K562 (cell line): ENCODE results near the gene MATN4. TPM values are rescaled to one million over a fixed set of nuclear protein-coding genes. Genes with fewer than 3 reads are reported as not detected.

ENCODE experiments used
- ATAC-seq: fragments of 200-7000 bp; cut with Tn5 transposase; 3 replicates; pipeline ENCODE4 v1.9.1; 2020; ENCODE audit warnings: moderate library complexity
- BruUV-seq: library from RNA; stranded (reverse); fragments of 400-500 nt; replicated peaks from 2 replicates; lab custom pipeline; 2021; lab: Mats Ljungman, UMichigan
- CTCF ChIA-PET: fragments of 300-600 bp; formaldehyde crosslinking; extraction: SDS; loops from one replicate; lab custom pipeline; 2021; ENCODE audit warnings: low intra/inter-chr PET ratio; lab: Yijun Ruan, JAX
- POLR2A ChIA-PET: fragments of 300-600, 350-650 bp; sonication (Branson Sonifier 250); formaldehyde crosslinking; extraction: SDS; loops from one replicate; lab custom pipeline; 2021; ENCODE audit warnings: antibody characterized with exemption, inconsistent platforms; lab: Yijun Ruan, JAX
- DNase-seq, 4 experiments: peaks; one replicate each; pipeline versions ENCODE4 v3.0.0 to v3.0.0-alpha.2; 2011 to 2018; ENCODE audit warnings: low spot score in 3 of 4, mixed read lengths in 3 of 4; ENCODE audit errors: extremely low read depth in 1 of 4
- FAIRE-seq: peaks from 2 replicates; lab custom pipeline; 2011; peaks lifted over from hg19 to GRCh38; lab: Jason Lieb, UNC
- H2AFZ ChIP-seq: 2 replicates; pipeline ENCODE4 v1.6.0; 2011; ENCODE audit warnings: low read depth, low read length, control low read depth, inconsistent platforms
- H3K27ac ChIP-seq: fragments of 200-600 bp; 3 replicates; pipeline ENCODE4 v1.8.0; 2011; ENCODE audit warnings: low read depth, mild to moderate bottlenecking, control low read depth, inconsistent platforms, low read length, moderate library complexity, mixed read lengths; ENCODE audit errors: extremely low read depth
- H3K27me3 ChIP-seq, 2 experiments: fragments of 300-600 bp in 1 of 2; 2 replicates in 1 of 2; 3 replicates in 1 of 2; pipeline versions ENCODE4 v1.6.0 to v1.8.0; 2011; ENCODE audit warnings: inconsistent platforms in 2 of 2, low read length in 2 of 2, mild to moderate bottlenecking in 1 of 2, mixed read lengths in 1 of 2, moderate library complexity in 1 of 2; ENCODE audit not compliant: control insufficient read depth in 2 of 2, insufficient read depth in 2 of 2
- H3K36me3 ChIP-seq: fragments of 300-600 bp; 3 replicates; pipeline ENCODE4 v1.8.0; 2011; ENCODE audit warnings: mild to moderate bottlenecking, low read length, inconsistent platforms; ENCODE audit not compliant: control insufficient read depth, insufficient read depth
- H3K4me1 ChIP-seq, 2 experiments: fragments of 200-600 bp in 1 of 2; replicated peaks in 1 of 2; 2 replicates in 1 of 2; 3 replicates in 1 of 2; pipeline versions ENCODE4 v1.5.1 to v1.8.0; 2011; ENCODE audit warnings: inconsistent platforms in 2 of 2, low read length in 2 of 2, mild to moderate bottlenecking in 1 of 2, mixed read lengths in 1 of 2, moderate library complexity in 1 of 2; ENCODE audit not compliant: control insufficient read depth in 2 of 2, insufficient read depth in 2 of 2
- H3K4me2 ChIP-seq: 2 replicates; pipeline ENCODE4 v1.6.1; 2011; ENCODE audit warnings: low read length, control low read depth, inconsistent platforms, mixed read lengths; ENCODE audit not compliant: insufficient read depth
- H3K4me3 ChIP-seq: fragments of 200-600 bp; sonication (generic), shearing (Covaris generic); 2 replicates; pipeline ENCODE4 v1.5.1; 2016; ENCODE audit warnings: control low read depth, inconsistent platforms
- H3K79me2 ChIP-seq: fragments of 200-600 bp; 3 replicates; pipeline ENCODE4 v1.8.0; 2011; ENCODE audit warnings: low read length, inconsistent platforms; ENCODE audit not compliant: control insufficient read depth, insufficient read depth
- H3K9ac ChIP-seq, 2 experiments: 2 replicates each; pipeline versions ENCODE4 v1.6.0 to v1.6.1; 2011; ENCODE audit warnings: low read depth in 2 of 2, low read length in 2 of 2, control low read depth in 1 of 2, inconsistent platforms in 1 of 2, mild to moderate bottlenecking in 1 of 2, mixed read lengths in 1 of 2; ENCODE audit not compliant: insufficient read depth in 1 of 2
- H3K9me1 ChIP-seq: one replicate; pipeline ENCODE4 v1.6.0; 2011; ENCODE audit warnings: inconsistent platforms, mild to moderate bottlenecking, low read length, moderate library complexity; ENCODE audit not compliant: control insufficient read depth, insufficient read depth
- H3K9me3 ChIP-seq: replicated peaks from 2 replicates; pipeline ENCODE4 v1.5.1; 2011; ENCODE audit warnings: low read depth, low read length, inconsistent platforms; ENCODE audit not compliant: control insufficient read depth, insufficient read depth
- H4K20me1 ChIP-seq: replicated peaks from 2 replicates; pipeline ENCODE4 v1.6.1; 2011; ENCODE audit warnings: low read length, inconsistent platforms, mixed read lengths; ENCODE audit not compliant: control insufficient read depth, insufficient read depth
- ARNT ChIP-seq, 2 experiments: fragments of 450-650 bp; IDR thresholded peaks; 2 replicates each; pipeline ENCODE4 v1.6.1; 2016; ENCODE audit warnings: mild to moderate bottlenecking in 1 of 2
- CREB5 ChIP-seq: fragments of 250-450 bp; sonication (Bioruptor Pico); IDR thresholded peaks from 2 replicates; pipeline ENCODE4 v1.5.0; 2020; ENCODE audit warnings: mild to moderate bottlenecking
- ILK ChIP-seq: fragments of 450-650 bp; IDR thresholded peaks from 2 replicates; pipeline ENCODE4 v1.6.1; 2016; ENCODE audit warnings: missing genetic modification characterization, low read depth, mild to moderate bottlenecking, missing compliant biosample characterization, moderate library complexity, borderline replicate concordance
- L3MBTL2 ChIP-seq: fragments of 450-650 bp; IDR thresholded peaks from 2 replicates; pipeline ENCODE4 v1.6.1; 2016; ENCODE audit warnings: mild to moderate bottlenecking, moderate library complexity
- PTRF ChIP-seq: fragments of 450-650 bp; IDR thresholded peaks from 2 replicates; pipeline ENCODE4 v1.6.1; 2016; ENCODE audit warnings: mild to moderate bottlenecking, missing genetic modification characterization, missing compliant biosample characterization
- TCF7L2 ChIP-seq: fragments of 150-350 bp; IDR thresholded peaks from 2 replicates; pipeline ENCODE4 v1.6.1; 2016; ENCODE audit warnings: low read depth, mild to moderate bottlenecking, low read length, moderate library complexity
- WGBS: fragments of 100-300 bp; shearing (Covaris generic); methylation state at CpG from one replicate; pipeline ENCODE4 v1.1.6; 2016; ENCODE audit warnings: low coverage, mixed read lengths; ENCODE audit not compliant: insufficient coverage; ENCODE audit errors: missing lambda C conversion rate; 5-methylcytosine and 5-hydroxymethylcytosine counted together
- in situ Hi-C: fragments of 300-500 bp; cut with MboI; formaldehyde crosslinking; loops from 4 replicates; pipeline ENCODE4 v1.15.0; 2018; ENCODE audit warnings: inconsistent platforms, mixed read lengths
- intact Hi-C: fragments of 100-400 bp; cut with micrococcal nuclease; formaldehyde crosslinking; loops from 2 replicates; pipeline ENCODE4 v1.14.2; 2022
- polyA plus RNA-seq, 8 experiments: library from polyadenylated mRNA; depleted of rRNA in 4 of 8; stranded (reverse) in 5 of 8; unstranded in 3 of 8; fragments of >200 nt; fragmentation: Nextera tagmentation in 2 of 8; fragmentation: Illumina TruSeq in 1 of 8; extraction: Ambion mirVana in 2 of 8; extraction: Trizol in 1 of 8; gene quantifications; 2 replicates each; pipeline versions ENCODE4 v1.2.1 to v1.2.3, GENCODE V29; 2011 to 2014; ENCODE audit warnings: inconsistent platforms in 1 of 8, missing spikeins in 1 of 8
- total RNA-seq, 7 experiments: library from RNA; depleted of rRNA in 6 of 7; stranded (reverse); fragments of >200 nt in 6 of 7; fragmentation: Illumina TruSeq in 2 of 7; extraction: Trizol in 2 of 7; gene quantifications; 2 replicates each; pipeline versions ENCODE4 v1.2.1 to v1.2.3, GENCODE V29; 2011 to 2021; ENCODE audit warnings: low replicate concordance in 1 of 7
- TF ChIP-seq, protein P1 (sequence below): sonication (generic); formaldehyde crosslinking; IDR thresholded peaks from 2 replicates; pipeline ENCODE4 v1.9.0; 2022; ENCODE audit warnings: mild to moderate bottlenecking, missing genetic modification reagents

The MATN4 gene
- total and polyA plus RNA-seq, 9 of the 15 experiments (the other 6 are each of a cell fraction or from before 2014, with no cell fraction given) = 0.09 TPM; not detected in 8

DNA sequence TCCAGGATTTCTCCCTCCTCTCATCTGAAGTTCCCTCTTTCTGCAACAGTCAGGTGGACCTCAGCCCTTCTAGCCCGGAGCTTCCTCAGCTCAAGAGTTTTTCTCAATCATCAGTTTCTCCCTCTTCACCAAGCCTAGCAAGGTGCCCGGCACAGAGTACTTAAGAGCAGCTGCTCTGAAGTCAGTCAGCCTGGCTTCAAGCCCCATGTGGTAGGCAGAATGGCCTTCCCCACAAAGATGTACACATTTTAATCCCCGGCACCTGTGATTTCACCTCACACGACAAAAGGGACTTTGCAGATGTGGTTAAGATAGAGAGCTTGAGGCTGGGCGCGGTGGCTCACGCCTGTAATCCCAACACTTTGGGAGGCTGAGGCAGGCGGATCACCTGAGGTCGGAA lies 16.6 kb downstream of the MATN4 start:
- BruUV-seq = no TSS peak
- intact Hi-C loops = loop anchor here (2.0 to 5.0 kb wide), 2 partner anchors 54 to 153 kb away; no protein-coding TSS in a partner anchor
- peaks cover 3% of the 10 kb centered on the region; the same call in 1 of the 2 replicates for H3K9me3 ChIP-seq
- ATAC-seq (no peak), DNase-seq (no peak), FAIRE-seq (no peak)
- no peak overlapping the region for H3K9ac ChIP-seq
- no peak overlapping the region for H3K4me3 ChIP-seq
- 7% methylated on average over 9 of the region's 9 CpGs for WGBS
- TF ChIP-seq TCF7L2 (no peak), PTRF (tag) (no peak), L3MBTL2 (no peak), ARNT (IDR thresholded peaks at IDR 0.05) (no peak), CREB5 (no peak), ILK (no peak)
- TF ChIP-seq, protein P1, sequence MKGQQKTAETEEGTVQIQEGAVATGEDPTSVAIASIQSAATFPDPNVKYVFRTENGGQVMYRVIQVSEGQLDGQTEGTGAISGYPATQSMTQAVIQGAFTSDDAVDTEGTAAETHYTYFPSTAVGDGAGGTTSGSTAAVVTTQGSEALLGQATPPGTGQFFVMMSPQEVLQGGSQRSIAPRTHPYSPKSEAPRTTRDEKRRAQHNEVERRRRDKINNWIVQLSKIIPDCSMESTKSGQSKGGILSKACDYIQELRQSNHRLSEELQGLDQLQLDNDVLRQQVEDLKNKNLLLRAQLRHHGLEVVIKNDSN = 0 out of 2 replicates have a peak, but pooled peaks have one; percentile 12
- in situ Hi-C loops = no loop called here
- no peak overlapping the region for H2AFZ ChIP-seq
- H3K9me1 ChIP-seq = no peaks in the 10 kb centered on the region
- peaks cover 13 to 57% of the 10 kb centered on the region in 2 experiments; a peak in 4 of 5 replicates for H3K27me3 ChIP-seq
- no peak overlapping the region for H3K27ac ChIP-seq
- no peak overlapping the region for H3K4me2 ChIP-seq
- peaks cover 5% of the 10 kb centered on the region; the same call in 1 of the 2 replicates for H4K20me1 ChIP-seq
- ChIA-PET CTCF (interaction anchor here (1.2 to 2.4 kb wide), 3 partner anchors 248 to 491 kb away, joined by 4 to 7 read pairs (median 6); no protein-coding TSS in a partner anchor), POLR2A (interaction anchor here (0.6 kb wide), 1 partner anchor 18 kb away, joined by 3 read pairs; no protein-coding TSS in a partner anchor)
- peaks cover 10 to 12% of the 10 kb centered on the region in 2 experiments; a peak in 4 of 5 replicates for H3K4me1 ChIP-seq
- no peaks in the 10 kb centered on the region for H3K36me3 ChIP-seq
- H3K79me2 ChIP-seq = no peaks in the 10 kb centered on the region
